GM19025 (cell line): Measurements from ENCODE around the gene HMG20B.
"Not testable (repeated sequence)": the region's sequence is repeated elsewhere in the genome, so short reads cannot be mapped to it uniquely, and the experiment has no call there.

Experiments used
- ATAC-seq: cut with Tn5 transposase; IDR thresholded peaks from one replicate; pipeline ENCODE4 v1.9.1; 2021; ENCODE audit warnings: mild to moderate bottlenecking, low read depth, moderate library complexity; ENCODE audit not compliant: unreplicated experiment

The HMG20B gene

DNA sequence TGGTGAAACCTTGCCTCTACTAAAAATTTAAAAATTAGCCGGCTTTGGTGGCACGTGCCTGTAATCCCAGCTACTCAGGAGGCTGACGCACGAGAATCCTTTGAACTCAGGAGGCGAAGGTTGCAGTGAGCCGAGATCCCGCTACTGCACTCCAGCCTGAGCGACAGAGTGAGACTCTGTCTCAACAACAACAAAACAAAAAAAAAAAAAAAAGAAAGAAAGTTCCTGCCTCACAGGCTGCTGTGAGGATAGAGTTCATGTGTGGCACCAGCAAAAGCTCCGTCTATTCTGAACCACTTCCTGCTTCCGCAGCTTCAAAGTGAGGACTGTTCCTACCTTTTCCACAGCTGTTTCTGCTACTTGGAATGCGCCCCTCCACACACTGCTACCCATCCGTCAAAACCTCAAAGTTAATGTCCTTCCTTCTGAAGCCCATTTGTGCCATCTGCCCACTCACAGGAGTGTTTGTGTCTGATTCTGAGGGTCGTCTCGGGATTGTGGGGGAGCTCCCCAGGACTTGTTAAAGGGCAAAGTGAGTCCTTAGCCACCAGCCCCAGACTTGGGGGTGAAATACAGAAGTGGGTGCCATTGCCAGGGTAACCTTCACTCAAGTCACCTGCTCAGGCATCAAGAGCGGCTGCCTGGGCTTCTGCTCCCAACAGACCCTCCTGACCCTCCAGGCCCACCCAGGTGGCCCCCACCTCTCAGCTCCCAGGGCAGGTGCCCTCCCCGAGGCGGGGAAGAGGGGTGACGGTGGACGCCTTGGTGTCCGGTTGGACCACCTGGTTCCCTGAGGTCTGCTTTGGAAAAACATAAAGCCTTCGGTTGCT, 18.3 kb upstream of the HMG20B start:
- ATAC-seq: no peak

GRCh38 chr19:3555653-3556422, 16.9 kb upstream of the HMG20B start:
- ATAC-seq: no peak

- ATAC-seq: no peak
Observed at GRCh38 chr19:3556423-3556977, 16.2 kb upstream of the HMG20B start.

DNA sequence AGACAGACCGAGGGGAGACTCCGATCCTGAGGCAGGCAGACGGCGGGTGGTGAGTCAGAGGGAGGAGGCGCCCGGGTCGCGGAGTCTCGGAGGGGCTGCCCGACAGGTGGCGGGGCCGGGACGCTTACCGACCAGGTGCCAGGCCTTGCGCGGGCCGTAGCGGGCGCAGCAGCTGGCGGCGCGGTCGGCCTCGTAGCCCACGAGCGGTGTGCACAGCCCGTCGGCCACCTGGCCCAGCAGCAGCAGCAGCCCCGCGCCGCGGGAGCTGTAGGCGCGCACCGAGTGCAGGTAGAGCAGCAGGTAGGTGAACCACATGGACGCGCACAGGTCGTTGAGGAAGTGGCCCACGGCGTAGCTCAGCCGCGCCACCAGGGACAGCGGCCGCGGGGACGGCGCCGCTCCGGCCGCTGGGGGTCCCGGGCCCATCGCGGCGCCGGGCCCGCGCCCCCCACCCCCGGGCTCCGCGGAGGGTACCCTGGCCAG, 15.7 kb upstream of the HMG20B start:
- ATAC-seq: peak; percentile 23

DNA sequence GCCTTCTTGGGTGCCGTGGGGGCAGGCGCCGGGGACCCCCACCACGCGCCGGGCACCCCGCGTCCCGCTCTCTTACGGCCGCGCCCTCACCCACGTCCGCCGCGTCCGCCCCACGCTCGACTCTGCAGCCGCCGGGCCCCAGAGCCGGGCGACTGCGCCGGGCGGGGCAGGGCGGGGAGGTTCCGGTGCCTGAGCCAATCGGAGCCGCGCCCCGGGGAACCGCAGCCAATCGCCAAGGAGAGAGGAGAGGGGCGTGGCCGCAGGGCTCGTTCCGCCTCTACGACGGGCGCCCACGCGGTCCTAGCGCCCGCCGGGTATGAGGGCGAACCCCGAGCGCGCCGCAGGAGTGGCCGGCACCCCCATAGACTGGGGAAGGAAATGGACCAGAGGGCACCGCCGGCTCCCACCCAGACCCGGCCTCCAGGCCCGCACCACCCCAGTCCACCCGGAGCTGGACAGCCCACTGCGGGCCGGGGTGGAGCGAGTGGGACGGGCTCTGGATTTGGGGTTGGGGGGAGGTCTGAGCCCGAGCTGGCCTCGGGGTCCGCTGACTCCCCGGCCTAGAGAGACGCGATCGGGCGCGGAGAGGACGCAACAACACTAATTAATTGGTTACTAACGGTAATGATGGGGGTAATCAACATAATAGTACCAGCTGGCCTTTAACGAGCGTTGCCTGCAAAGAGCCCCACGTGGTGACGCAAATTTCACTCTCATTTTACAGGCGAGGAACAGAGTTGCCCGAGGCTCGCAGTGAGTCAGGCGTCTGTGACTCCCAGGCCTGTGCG, 15.1 kb upstream of the HMG20B start, which contains the start of gene MFSD12:
TSS of gene MFSD12 (minus strand) at position 126 of the 788 bp plus-strand sequence. CDS start 183 bp downstream, outside the sequence.
- peak; percentile 90 for ATAC-seq

GRCh38 chr19:3563709-3564524, 8.8 kb upstream of the HMG20B start:
- ATAC-seq: no peak

GRCh38 chr19:3565139-3565538, 7.6 kb upstream of the HMG20B start:
- no peak for ATAC-seq

GRCh38 chr19:3570042-3570441, 2.7 kb upstream of the HMG20B start:
- not testable (repeated sequence) for ATAC-seq

DNA sequence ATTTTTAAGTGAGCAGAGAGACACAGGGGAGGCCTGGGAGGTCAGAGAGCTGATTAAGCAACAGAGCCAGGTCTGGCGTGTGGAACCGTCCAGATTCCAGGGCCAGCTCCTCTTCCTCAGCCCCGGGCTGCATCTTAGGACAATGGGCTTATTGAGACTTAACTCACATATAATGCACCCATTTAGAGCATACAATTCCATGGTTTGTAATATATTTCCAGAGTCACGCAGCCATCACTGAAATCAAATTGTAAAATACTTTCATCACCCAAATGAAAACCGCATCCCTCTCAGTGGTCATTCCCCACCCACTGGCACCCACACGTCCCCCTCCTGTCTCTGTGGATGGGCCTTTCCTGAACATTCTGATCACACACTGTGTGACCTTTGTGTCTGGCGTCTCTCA, 2.1 kb upstream of the HMG20B start:
- no peak for ATAC-seq

DNA sequence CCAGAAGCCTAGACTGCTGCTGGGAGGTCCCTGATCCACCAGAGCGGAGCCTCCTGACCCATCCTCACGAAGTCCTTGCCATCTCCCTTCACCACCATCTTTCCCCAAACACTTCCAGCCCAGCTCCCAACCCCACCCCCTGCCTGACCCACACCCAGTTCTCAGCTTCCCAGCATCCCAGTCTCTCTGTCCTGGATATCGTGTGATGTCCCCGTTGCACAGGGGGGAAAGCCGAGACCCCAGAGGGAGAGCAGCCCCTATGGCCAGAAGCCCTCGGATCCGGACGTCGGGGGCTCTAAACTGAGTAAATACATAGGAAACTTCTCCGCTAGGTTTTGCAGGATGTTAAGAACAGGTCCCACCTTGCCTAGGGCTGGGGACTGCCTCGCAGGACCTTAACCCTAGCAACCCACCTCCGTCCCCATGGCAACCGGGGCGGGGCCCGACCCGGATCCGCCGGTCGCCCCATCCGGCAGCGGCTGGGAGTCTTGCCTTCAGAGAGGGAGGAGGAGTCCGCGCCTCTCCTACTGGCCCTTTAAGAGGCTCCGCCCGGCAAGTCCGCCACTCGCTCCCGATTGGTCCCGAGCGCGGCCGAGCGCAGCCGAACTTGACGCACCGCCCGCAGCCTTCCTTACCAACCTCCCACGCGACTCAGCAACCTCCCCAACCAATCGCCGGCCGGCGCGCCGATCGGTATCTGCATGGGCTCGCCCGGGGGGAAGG, 451 bp upstream of the HMG20B start:
- peak; percentile 95 for ATAC-seq

DNA sequence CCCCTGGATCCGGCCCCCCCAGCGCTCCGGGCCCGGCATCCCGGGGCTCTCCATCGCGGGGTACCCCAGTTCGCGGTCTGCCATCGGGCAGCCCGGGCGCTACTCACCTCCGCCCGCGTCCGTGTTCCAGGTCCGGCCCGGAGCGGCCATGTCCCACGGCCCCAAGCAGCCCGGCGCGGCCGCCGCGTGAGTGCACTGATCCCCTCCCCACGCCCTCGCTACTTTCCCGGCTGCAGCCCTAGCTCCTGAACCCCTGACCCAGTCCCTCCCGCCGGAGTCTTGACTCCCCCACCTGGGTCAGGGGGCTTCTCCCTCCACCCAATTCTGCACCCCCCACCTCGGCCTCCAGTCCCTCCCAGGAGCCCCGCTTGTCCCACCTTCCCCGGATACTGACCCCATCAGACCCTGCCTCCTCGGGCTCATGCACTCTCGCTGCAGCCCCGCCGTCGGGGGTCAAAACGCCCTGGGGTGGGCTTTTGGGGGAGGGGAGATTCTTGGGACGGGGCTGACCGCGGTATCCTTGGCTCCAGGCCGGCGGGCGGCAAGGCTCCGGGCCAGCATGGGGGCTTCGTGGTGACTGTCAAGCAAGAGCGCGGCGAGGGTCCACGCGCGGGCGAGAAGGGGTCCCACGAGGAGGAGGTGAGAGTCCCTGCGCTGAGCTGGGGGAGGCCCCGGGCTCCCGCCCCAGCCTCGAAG, 566 bp downstream of the HMG20B start:
- ATAC-seq: no peak

DNA sequence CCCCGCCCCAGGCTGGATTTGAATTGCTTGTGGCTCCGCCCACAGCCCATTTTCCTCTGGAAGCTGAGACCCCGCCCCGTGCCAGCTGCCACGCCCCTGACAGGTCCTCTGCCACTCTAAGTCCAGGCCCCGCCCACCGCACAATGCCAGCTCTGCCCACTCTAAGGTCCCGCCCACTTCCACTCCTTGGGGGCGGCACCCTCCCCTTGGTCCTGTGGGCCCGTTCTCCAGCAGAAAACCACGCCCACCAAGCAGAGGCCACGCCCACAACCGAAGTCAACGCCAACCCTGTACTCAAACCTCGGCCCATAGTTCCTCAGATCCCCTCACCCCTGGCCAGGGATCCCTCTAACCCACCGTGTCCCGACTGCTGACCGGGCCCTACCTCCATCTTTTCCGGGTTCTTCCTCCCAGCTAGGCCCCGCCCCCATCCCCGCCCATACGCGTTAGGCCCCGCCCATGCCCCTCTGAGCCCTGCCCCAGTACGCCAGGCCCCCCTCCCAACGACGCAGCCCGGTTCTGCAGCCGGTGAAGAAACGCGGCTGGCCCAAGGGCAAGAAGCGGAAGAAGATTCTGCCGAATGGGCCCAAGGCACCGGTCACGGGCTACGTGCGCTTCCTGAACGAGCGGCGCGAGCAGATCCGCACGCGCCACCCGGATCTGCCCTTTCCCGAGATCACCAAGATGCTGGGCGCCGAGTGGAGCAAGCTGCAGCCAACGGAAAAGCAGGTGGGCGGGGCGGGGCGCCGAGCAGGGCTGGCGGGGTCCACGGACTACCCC, 1.3 kb downstream of the HMG20B start:
- ATAC-seq: no peak

DNA sequence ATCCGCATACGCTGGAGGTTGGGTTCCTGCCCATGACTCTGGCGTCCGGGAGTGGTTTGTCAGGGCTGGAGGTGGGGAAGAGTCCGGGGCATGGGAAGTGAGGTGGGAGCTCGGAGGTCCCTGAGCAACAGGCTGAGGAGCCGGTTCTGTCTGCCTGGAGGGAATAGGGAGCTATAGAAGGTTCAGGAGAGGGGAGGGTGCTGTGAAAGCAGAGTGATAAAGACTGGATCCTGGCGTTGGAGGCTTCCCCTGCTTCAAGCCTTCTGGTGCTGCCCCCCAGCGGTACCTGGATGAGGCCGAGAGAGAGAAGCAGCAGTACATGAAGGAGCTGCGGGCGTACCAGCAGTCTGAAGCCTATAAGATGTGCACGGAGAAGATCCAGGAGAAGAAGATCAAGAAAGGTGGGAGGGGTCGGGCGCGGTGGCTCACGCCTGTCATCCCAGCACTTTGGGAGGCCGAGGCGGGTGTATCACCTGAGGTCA, 2.6 kb downstream of the HMG20B start:
- no peak for ATAC-seq

DNA sequence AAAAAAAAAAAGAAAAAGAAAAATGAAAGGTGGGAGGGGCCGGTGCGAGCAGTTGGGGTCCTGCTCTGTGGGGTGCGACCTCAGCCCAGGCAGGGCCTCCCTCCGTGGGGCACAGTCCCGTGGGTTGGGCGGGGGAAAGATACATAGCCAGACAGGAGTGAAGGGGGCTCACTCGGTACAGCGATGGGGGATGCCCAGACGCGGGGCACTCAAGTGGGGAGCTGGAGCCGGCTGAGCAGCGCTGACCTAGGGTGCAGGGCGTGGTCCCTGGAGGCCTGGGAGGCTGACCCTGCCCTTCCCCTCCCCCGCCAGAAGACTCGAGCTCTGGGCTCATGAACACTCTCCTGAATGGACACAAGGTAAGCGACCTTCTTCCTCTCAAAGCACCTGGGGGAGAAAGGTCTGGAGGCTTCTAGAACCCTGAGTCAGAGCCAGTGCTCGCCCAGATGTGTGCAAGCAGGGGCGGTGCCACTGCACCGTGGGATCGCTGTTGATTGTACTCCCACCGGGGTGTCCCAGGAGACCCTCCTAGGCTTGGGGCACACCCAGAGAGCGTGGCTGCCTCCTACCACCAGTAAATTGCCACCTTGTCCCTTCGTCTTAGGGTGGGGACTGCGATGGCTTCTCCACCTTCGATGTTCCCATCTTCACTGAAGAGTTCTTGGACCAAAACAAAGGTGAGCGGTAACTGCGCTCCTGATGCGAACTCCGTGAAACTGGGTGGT, 3.4 kb downstream of the HMG20B start:
- ATAC-seq: no peak

- no peak for ATAC-seq
Observed at GRCh38 chr19:3576696-3577443, 4.1 kb downstream of the HMG20B start.

DNA sequence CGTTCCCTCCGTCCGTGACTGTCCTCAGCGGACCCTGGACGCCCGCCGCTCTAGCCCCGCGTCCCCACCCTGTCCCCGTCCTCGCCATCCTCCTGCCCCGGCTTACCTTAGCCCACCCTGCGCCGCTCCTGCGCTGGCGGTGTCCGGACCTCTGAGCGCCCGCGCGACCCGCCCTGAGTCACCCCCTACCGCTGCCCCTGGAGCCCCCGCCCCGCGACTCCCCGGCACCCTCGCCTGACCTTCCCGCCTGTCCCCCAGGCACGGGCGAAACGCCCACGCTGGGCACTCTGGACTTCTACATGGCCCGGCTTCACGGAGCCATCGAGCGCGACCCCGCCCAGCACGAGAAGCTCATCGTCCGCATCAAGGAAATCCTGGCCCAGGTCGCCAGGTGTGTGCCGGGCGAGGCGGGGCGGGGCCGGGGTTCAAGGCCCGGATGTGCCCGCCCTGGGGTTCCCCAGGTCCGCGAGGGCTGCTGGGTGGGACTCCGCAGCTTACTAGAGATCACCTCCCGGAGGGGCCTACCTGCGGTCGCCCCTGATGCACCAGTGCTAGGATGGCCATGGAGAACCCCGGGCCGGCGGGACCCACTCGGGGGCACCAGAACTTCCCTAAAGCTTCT, 5.1 kb downstream of the HMG20B start:
- ATAC-seq: no peak
